ES-I3 (cell line): ENCODE data around the gene KLF15.

ENCODE experiments used
- H3K36me3 ChIP-seq: 2 replicates; pipeline ENCODE4 v1.6.1; 2013; ENCODE audit warnings: mild to moderate bottlenecking, low read length, control low read depth, moderate library complexity; ENCODE audit not compliant: insufficient read depth
- H3K4me1 ChIP-seq: 2 replicates; pipeline ENCODE4 v1.6.1; 2013; ENCODE audit warnings: mild to moderate bottlenecking, control low read depth, low read length; ENCODE audit not compliant: insufficient read depth
- H3K9ac ChIP-seq: 2 replicates; pipeline ENCODE4 v1.6.1; 2013; ENCODE audit warnings: low read depth, mild to moderate bottlenecking, low read length, moderate library complexity
- H3K9me3 ChIP-seq: 2 replicates; pipeline ENCODE4 v1.6.1; 2013; ENCODE audit warnings: mild to moderate bottlenecking, low read length, moderate library complexity; ENCODE audit not compliant: control insufficient read depth, insufficient read depth

The KLF15 gene

DNA sequence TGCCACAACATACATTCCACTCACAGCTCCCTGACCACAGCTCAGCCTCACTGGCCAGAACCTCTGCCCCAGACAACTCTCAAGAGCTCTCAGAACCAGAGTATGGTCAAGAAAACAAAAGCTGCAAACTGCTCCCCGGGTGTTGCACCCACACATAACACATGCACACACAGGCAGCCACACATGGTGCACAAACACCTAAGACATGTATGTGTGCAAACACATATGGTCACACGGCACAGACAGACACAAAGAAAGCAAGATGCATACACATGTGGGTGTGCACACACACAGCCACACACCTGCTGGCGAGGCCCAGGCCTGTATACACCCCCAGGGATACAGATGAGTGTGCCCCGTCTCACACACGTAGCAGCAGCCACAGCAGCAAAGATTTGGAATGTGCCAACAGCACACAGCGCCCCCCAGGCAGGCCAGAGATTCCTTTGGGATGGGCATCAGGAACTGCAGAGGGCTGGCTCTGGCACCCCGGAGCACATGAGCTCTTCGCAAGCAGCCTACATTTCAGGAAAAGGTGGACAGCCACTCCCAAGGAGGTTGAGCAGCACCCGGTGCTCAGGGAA, 6.6 kb downstream of the KLF15 start:
- Histone ChIP-seq H3K4me1 (no peaks in the 10 kb centered on the region; the same call in 1 of the 2 replicates), H3K9ac (no peak overlapping the region), H3K36me3 (no peaks in the 10 kb centered on the region)

DNA sequence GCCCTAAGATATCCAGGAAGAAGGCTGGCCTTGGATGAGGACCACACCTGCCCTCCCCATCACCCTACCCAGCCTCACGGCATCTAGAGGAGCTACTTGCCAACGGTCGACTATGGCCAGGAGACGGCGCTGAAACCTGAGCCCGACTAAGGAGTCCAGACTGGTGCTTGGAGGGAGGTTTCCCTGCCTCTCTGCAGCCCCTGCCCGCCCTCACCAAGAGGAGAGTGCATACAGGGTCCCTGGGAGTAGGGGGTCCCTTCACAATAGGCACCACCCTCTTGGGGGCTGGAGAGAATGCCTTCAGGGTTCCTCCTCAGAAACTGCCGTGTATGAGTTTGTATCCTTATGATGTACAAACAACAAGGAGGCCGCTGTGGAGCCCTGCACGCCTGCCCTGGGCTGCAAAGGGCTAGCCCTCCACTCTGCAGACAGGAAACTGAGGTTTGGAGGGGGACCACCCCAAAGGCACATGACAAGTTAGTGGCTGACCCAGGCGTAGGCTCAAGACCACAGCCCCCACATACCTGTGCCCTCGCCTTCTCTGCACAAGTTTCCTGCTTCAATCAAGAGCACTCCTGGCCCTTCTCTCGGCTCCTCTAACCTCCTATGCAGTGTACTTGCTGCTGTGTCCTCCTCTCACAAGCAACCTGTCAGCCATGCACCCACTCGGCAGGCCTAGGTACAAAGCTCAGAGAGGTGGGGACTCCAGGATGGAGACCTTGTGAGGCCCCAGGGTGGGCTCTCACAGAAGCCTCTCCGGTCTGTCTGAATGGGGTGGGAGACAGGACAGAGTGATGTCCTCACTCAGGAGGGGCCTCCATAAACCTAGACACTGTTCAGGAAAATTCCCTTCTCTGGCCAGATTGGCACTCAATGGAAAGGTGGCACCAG, 7.4 kb downstream of the KLF15 start:
- H3K9me3 ChIP-seq = no peaks in the 10 kb centered on the region
- H3K4me1 ChIP-seq = no peaks in the 10 kb centered on the region
- H3K36me3 ChIP-seq = no peaks in the 10 kb centered on the region
- no peak overlapping the region for H3K9ac ChIP-seq

More for the DNA sequence above, 6.6 kb downstream of the KLF15 start:
- no peaks in the 10 kb centered on the region for H3K9me3 ChIP-seq

DNA sequence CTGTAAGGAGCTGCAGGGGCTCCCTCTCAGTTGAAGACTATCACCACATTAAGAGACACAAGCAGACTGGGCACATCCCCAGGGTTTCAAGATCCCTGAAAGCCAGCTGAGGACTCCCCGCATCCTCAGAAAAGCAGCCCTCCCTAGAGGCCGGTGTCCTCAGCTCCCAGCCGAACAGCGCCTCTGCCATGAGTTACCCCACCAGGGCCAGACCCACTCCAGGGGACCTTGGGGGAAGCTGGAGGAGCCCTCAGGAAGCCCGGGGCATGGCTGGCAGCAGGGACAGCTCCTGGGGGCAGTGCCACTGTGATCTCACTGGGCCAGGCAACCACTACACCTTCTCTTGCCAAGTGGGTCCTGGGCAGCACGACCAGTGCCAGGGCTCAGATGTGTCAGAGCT, 8.1 kb downstream of the KLF15 start:
- Histone ChIP-seq H3K9ac (no peak overlapping the region), H3K36me3 (no peaks in the 10 kb centered on the region), H3K9me3 (no peaks in the 10 kb centered on the region), H3K4me1 (no peaks in the 10 kb centered on the region)

DNA sequence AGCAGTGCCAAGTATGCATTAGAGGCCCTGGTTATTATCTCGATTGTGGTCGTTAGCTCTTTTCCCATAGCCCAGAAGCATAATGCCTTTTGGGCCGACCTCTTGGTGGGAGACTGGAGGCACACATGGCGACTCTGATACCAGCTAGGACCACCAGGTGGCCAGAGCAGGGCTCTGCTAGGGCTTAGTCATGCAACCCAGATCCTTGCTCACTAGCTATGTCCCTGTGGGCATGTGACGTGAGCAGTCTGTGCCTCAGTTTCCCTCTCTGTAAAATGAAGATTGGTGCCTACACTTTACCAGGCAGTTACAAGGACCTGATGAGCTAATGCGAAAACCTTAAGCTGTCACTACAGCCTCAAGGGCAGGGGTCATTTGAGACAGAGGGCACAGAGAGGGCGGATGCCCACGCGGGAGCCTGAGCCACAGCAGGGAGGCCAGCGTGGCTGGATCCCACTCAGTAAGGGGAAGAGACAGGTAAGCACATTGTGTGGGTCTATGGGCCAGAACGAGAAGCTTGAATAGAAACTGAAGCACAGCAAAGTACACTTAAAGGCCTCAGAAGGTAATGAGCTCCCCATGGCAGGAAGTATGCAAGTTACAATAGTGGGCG, 8.8 kb downstream of the KLF15 start:
- Histone ChIP-seq H3K4me1 (no peaks in the 10 kb centered on the region), H3K9ac (no peak overlapping the region), H3K36me3 (no peaks in the 10 kb centered on the region), H3K9me3 (no peaks in the 10 kb centered on the region)

- Histone ChIP-seq H3K36me3 (no peaks in the 10 kb centered on the region), H3K9me3 (no peaks in the 10 kb centered on the region), H3K9ac (no peak overlapping the region), H3K4me1 (peaks cover 6% of the 10 kb centered on the region)
Observed at GRCh38 chr3:126347543-126348161, 9.6 kb downstream of the KLF15 start.

DNA sequence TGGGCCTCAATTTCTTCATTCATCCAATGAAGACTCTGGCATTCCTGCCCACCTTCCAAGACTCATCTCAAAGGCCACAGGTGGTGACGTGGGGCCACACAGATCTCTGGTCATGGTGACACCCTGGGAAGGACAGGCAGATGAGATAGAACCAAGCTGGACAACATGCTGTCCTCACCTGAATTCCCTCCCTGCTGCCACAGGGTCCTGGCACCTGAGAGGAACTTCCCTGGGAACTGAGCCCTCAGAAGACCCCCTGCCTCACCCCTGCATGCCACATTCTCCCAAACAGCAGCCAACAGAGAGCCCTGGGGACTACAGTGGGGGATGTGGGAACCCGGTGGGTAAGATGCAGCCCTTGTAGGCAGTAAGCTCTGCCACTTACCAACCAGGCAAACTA, 10.7 kb downstream of the KLF15 start:
- H3K36me3 ChIP-seq = no peaks in the 10 kb centered on the region

GRCh38 chr3:126345641-126346460, 11.4 kb downstream of the KLF15 start:
- H3K36me3 ChIP-seq = no peaks in the 10 kb centered on the region
- no peak overlapping the region for H3K9ac ChIP-seq
- no peaks in the 10 kb centered on the region for H3K9me3 ChIP-seq
- H3K4me1 ChIP-seq = peaks cover 11% of the 10 kb centered on the region

More for the DNA sequence above, 10.7 kb downstream of the KLF15 start:
- no peaks in the 10 kb centered on the region for H3K9me3 ChIP-seq
- no peak overlapping the region for H3K9ac ChIP-seq
- H3K4me1 ChIP-seq = peaks cover 11% of the 10 kb centered on the region

- H3K9ac ChIP-seq = no peak overlapping the region
- peaks cover 11% of the 10 kb centered on the region for H3K4me1 ChIP-seq
- H3K36me3 ChIP-seq = no peaks in the 10 kb centered on the region
- H3K9me3 ChIP-seq = no peaks in the 10 kb centered on the region
Observed at GRCh38 chr3:126345231-126345630, 12.0 kb downstream of the KLF15 start.

DNA sequence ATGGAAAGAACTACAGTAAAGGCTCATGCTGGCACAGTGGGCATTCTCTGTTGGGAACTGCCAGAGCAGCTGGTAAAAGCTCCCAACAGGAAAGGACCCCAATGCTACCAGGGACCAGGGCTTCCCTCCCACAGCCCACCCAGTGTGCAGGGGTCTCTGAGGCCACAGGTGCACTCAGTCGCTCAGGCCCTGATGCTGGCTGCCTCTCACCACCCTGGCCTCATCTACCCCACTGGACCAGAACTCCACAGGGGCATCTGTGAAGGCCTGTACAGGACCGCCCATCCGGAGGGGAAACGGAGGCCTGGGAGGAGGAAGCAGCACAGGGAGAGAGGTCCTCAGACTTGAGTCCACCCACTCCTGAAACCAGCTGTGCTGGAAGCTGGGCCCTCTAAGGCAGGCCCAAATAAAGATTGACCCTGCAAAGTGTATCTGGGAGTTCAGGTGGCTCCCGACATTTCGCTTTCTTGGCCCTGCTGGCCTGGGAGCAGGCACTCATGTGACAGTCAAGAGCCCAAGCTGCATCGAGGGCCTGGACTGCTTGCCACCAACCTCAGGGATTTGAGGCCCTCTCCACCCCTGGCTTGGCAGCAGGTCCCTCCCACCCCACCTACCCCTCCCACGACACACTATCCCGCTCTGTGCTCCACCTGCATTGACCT, 12.7 kb downstream of the KLF15 start:
- Histone ChIP-seq H3K36me3 (no peaks in the 10 kb centered on the region), H3K9ac (no peak overlapping the region), H3K4me1 (peaks cover 11% of the 10 kb centered on the region), H3K9me3 (no peaks in the 10 kb centered on the region)

DNA sequence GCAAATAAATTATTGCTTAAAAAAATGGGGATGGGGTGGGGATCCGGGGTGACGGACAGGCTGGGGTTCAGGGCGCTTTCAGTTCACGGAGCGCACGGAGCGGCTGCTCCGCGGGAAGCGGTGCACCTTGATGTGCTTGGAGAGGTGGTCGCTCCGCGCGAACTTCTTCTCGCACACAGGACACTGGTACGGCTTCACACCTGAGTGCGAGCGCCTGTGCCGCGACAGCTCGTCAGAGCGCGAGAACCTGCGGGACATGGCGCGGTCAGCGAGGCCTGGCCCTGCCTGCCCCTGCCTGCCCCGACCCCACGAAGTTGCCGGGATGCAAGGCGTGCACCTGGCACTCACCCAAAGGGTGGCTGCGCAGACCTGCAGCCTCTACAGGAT, 13.6 kb downstream of the KLF15 start:
- Histone ChIP-seq H3K36me3 (no peaks in the 10 kb centered on the region), H3K9me3 (no peaks in the 10 kb centered on the region), H3K4me1 (peaks cover 11% of the 10 kb centered on the region), H3K9ac (no peak overlapping the region)

- H3K4me1 ChIP-seq = peaks cover 11% of the 10 kb centered on the region
- H3K9me3 ChIP-seq = no peaks in the 10 kb centered on the region
- no peaks in the 10 kb centered on the region for H3K36me3 ChIP-seq
- no peak overlapping the region for H3K9ac ChIP-seq
Observed at GRCh38 chr3:126342991-126343648, 14.1 kb downstream of the KLF15 start.

DNA sequence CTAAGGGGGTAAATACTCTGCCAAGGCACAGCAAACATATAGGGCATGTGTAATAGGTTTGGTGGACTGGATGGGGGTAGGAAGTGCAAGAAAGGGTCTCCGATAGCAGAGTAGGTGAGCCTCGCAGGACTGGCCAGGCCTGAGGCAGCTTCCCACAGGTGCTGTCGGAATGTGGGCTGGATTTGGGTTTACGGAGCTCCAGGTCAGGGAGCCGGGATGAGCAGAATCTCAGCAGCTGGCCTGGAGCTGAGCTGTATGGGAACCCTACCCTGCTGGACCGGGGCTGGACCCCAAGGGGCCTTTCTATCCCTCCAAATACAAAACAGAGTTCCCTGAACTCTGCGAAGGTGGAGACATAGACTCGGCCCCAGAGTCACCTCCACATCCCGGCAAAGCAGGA, 15.0 kb downstream of the KLF15 start:
- peaks cover 11% of the 10 kb centered on the region for H3K4me1 ChIP-seq

GRCh38 chr3:126341755-126342150, 15.5 kb downstream of the KLF15 start:
- Histone ChIP-seq H3K9ac (no peak overlapping the region), H3K36me3 (no peaks in the 10 kb centered on the region), H3K9me3 (no peaks in the 10 kb centered on the region), H3K4me1 (peaks cover 11% of the 10 kb centered on the region)

More for the DNA sequence above, 15.0 kb downstream of the KLF15 start:
- H3K9me3 ChIP-seq = no peaks in the 10 kb centered on the region
- no peak overlapping the region for H3K9ac ChIP-seq
- no peaks in the 10 kb centered on the region for H3K36me3 ChIP-seq
